Activated B cell treated with CpG ODN at 0.5 μM for 24 hours (primary cell): ENCODE results near the gene DAPK3. TPM values are rescaled to one million over a fixed set of nuclear protein-coding genes. Genes with fewer than 3 reads are reported as not detected.

Source experiments
- ATAC-seq: fragments of 200-7000 bp; cut with Tn5 transposase; one replicate; pipeline ENCODE4 v1.10.0; 2021; ENCODE audit warnings: low read depth, mild to moderate bottlenecking, moderate library complexity
- CTCF ChIA-PET: fragments of 350-600 bp; sonication (Branson Sonifier 250); formaldehyde crosslinking; loops from one replicate; lab custom pipeline; 2021; ENCODE audit warnings: antibody characterized with exemption; lab: Charles Lee
- POLR2A ChIA-PET: fragments of 350-600 bp; sonication (Branson Sonifier 250); formaldehyde crosslinking; loops from one replicate; lab custom pipeline; 2021; ENCODE audit warnings: antibody characterized with exemption; lab: Charles Lee
- DNase-seq: peaks from one replicate; pipeline ENCODE4 v3.0.0; 2022
- H3K27ac Mint-ChIP-seq: one replicate; pipeline ENCODE4 v1.8.0; 2020; ENCODE audit warnings: mixed read lengths
- H3K27me3 Mint-ChIP-seq: one replicate; pipeline ENCODE4 v1.8.0; 2021; ENCODE audit warnings: mixed read lengths
- H3K36me3 Mint-ChIP-seq: one replicate; pipeline ENCODE4 v1.8.0; 2021; ENCODE audit warnings: low read depth, mixed read lengths
- H3K4me1 Mint-ChIP-seq: one replicate; pipeline ENCODE4 v1.8.0; 2021; ENCODE audit warnings: mixed read lengths
- H3K4me3 Mint-ChIP-seq: one replicate; pipeline ENCODE4 v1.8.0; 2020; ENCODE audit warnings: mild to moderate bottlenecking, mixed read lengths
- H3K9me3 Mint-ChIP-seq: one replicate; pipeline ENCODE4 v1.8.0; 2020; ENCODE audit warnings: mixed read lengths
- CTCF ChIP-seq: fragments of 200-600 bp; IDR thresholded peaks from one replicate; pipeline ENCODE4 v1.8.0; 2022; ENCODE audit warnings: antibody characterized with exemption, mild to moderate bottlenecking
- intact Hi-C: fragments of 100-400 bp; cut with micrococcal nuclease; formaldehyde crosslinking; loops from one replicate; pipeline ENCODE4 v1.15.1; 2024
- total RNA-seq: library from RNA; stranded (reverse); gene quantifications from 2 replicates; pipeline ENCODE4 v1.2.3, GENCODE V29; 2022

The DAPK3 gene
- total RNA-seq, 1 donor from 2014 or later = 42.2 TPM

DNA sequence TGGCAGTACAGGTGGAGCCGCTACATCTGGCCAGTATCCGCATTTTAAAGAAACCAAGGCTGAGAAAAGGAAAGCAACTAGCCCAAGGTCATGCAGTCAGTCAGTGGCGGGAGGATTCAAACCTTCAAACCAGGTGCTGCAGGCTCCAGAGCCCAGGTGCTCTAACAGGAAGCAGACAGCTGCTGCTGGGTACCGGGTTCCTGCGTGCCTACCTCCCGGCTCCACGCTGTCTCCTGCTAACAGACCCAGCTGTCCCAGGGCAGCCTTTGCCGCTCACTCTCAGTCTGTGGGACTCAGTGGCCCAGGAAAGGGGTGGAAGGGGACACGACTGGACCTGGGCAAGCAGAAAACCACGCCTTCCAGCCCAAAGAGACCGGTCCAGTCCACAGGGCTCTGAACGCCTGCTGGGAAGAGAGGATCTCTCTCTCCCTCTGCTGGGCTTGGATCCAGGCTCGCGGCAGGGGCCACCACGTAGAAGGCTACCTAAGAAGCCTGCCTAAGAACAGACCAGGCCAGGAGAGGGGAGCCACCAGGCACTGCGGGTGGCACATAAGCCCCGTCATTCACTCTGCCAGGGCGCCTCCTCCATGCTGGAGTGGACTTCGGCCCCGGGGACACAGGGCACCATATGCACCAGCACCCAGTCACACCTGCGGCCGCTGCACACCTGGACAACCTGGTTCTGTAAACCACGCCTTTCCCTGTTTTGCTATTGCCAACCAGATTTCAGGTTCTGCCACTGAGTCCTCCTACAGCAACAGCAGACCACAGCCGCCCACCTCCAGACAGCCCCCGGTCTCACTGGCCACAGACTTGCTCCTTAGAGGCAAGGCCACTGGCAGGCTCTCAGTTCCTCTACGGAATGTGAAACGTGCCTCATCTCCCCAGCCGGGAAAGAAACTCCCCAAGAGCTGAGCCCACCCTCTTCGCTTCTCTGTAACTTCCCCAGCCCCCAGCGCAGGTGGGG lies 4.6 kb downstream of the DAPK3 start:
- H3K4me1 Mint-ChIP-seq = peaks cover 25% of the 10 kb centered on the region
- H3K9me3 Mint-ChIP-seq = no peaks in the 10 kb centered on the region
- TF ChIP-seq CTCF = no peak
- no peak overlapping the region for H3K27ac Mint-ChIP-seq
- ChIA-PET POLR2A (no interaction called here), CTCF (no interaction called here)
- H3K36me3 Mint-ChIP-seq = peaks cover 61% of the 10 kb centered on the region
- ATAC-seq (no peak), DNase-seq (no peak)
- no peak overlapping the region for H3K4me3 Mint-ChIP-seq
- H3K27me3 Mint-ChIP-seq = no peaks in the 10 kb centered on the region
- intact Hi-C loops = no loop called here

- CTCF ChIA-PET = no interaction called here
- ATAC-seq = no peak
- Mint-ChIP-seq H3K4me1 (peaks cover 10% of the 10 kb centered on the region), H3K36me3 (peaks cover 65% of the 10 kb centered on the region), H3K9me3 (no peaks in the 10 kb centered on the region), H3K4me3 (no peak overlapping the region), H3K27ac (no peak overlapping the region), H3K27me3 (no peaks in the 10 kb centered on the region)
- no peak for DNase-seq
- POLR2A ChIA-PET = no interaction called here
- intact Hi-C loops = no loop called here
- no peak for TF ChIP-seq CTCF
Measured at GRCh38 chr19:3964256-3965194, 6.4 kb downstream of the DAPK3 start.

DNA sequence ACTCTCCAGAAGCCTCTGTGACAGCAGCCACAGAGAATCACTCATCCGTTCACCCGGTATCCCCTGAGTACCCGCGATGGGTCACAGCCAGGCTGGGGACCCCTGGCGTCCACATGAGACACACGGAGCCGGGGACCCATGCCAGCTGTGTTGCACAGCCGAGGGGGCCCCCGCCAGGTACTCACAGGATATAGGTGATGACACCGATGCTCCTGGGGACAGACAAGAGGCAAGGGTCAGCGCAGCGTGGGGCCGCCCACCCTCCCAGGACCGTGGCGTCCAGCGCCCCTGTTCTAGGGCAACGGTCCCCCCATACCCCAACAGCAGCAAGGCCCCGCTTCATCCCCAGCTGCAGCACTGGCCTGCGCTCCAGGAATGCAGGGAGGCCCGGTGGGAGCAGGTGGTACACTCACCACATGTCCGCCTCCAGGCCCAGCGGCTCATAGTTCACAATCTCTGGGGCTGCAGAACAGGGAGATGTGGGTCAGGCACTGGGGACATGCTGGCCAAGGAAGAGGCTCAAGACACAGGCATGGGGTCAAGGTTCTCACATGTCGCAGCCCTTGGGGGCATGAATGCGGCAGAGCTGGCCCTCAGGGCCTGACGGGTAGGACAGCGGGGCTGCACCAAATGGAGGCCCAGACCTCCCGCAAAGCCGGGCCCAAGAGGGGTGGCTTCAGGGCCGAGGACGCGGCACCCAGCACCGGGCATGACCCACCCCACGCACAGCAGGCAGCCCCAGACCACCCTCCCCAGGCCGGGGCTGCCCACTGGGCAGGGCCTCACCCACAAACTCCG lies 7.2 kb downstream of the DAPK3 start:
- H3K9me3 Mint-ChIP-seq = no peaks in the 10 kb centered on the region
- intact Hi-C loops = no loop called here
- peaks cover 60% of the 10 kb centered on the region for H3K36me3 Mint-ChIP-seq
- ChIA-PET CTCF (no interaction called here), POLR2A (no interaction called here)
- no peak overlapping the region for H3K27ac Mint-ChIP-seq
- TF ChIP-seq CTCF = no peak
- peaks cover 2% of the 10 kb centered on the region for H3K4me1 Mint-ChIP-seq
- ATAC-seq (no peak), DNase-seq (no peak)
- H3K4me3 Mint-ChIP-seq = no peak overlapping the region
- H3K27me3 Mint-ChIP-seq = no peaks in the 10 kb centered on the region

- no peak for DNase-seq
- ATAC-seq = no peak
- no peaks in the 10 kb centered on the region for H3K4me1 Mint-ChIP-seq
- H3K4me3 Mint-ChIP-seq = no peak overlapping the region
- POLR2A ChIA-PET = no interaction called here
- no peaks in the 10 kb centered on the region for H3K27me3 Mint-ChIP-seq
- CTCF ChIA-PET = no interaction called here
- no peak overlapping the region for H3K27ac Mint-ChIP-seq
- no peak for TF ChIP-seq CTCF
- H3K36me3 Mint-ChIP-seq = peaks cover 51% of the 10 kb centered on the region
- no peaks in the 10 kb centered on the region for H3K9me3 Mint-ChIP-seq
- intact Hi-C loops = no loop called here
Measured at GRCh38 chr19:3961007-3961406, 9.9 kb downstream of the DAPK3 start.
